ENCODE measurements around the gene TMEM132A. TPM values are rescaled to one million over a fixed set of nuclear protein-coding genes. Genes with fewer than 3 reads are reported as not detected.
"Not testable (repeated sequence)": the region's sequence is repeated elsewhere in the genome, so short reads cannot be mapped to it uniquely, and the experiment has no call there.

Gene TMEM132A
- total RNA-seq, 4 donors from 2014 or later, result 3.2 to 8.9 (median 6.5) TPM

GRCh38 chr11:60902625-60903024 is 21.6 kb upstream of the TMEM132A start:
- no peak for ATAC-seq
- no peaks in the 10 kb centered on the region for H3K27me3 ChIP-seq
- H3K4me1 ChIP-seq, result peaks cover 3 to 43% (median 10%) of the 10 kb centered on the region in 3 donors
- no peaks in the 10 kb centered on the region for H3K9me3 ChIP-seq
- H3K27ac ChIP-seq, result no peak overlapping the region
- no peak overlapping the region for H3K4me3 ChIP-seq
- TF ChIP-seq CTCF (IDR thresholded peaks at IDR 0.05), result no peak
- no peak for TF ChIP-seq EP300 (IDR thresholded peaks at IDR 0.05)
- TF ChIP-seq POLR2AphosphoS5 (IDR thresholded peaks at IDR 0.05), result no peak
- no peak for TF ChIP-seq POLR2A (IDR thresholded peaks at IDR 0.05)
- peaks cover 0 to 61% of the 10 kb centered on the region in 2 donors for H3K36me3 ChIP-seq
- 79 to 100% methylated on average over 1 to 10 of the region's 11 CpGs for WGBS, 2 donors (ENCODE audit: low coverage in 1 of 2)

GRCh38 chr11:60905047-60905446 is 19.2 kb upstream of the TMEM132A start:
- Histone ChIP-seq H3K4me3 (peak overlapping the region; percentile 85 to 93), H3K27me3 (no peaks in the 10 kb centered on the region), H3K4me1 (peaks cover 3 to 39% (median 10%) of the 10 kb centered on the region in 3 donors), H3K9me3 (no peaks in the 10 kb centered on the region), H3K36me3 (peaks cover 0 to 37% of the 10 kb centered on the region in 2 donors), H3K27ac (peak overlapping the region in 3 of 4 donors; percentile 93 to 96 (median 96))
- TF ChIP-seq CTCF (IDR thresholded peaks at IDR 0.05), result no peak
- no peak for TF ChIP-seq POLR2AphosphoS5 (IDR thresholded peaks at IDR 0.05)
- TF ChIP-seq EP300 (IDR thresholded peaks at IDR 0.05), result no peak
- TF ChIP-seq POLR2A (IDR thresholded peaks at IDR 0.05), result no peak
- WGBS, 2 donors (ENCODE audit: low coverage in 1 of 2), result 37 to 46% methylated on average over 4 to 6 of the region's 6 CpGs
- ATAC-seq, result no peak

GRCh38 chr11:60905551-60906113 is 18.6 kb upstream of the TMEM132A start:
- no peak for ATAC-seq
- TF ChIP-seq POLR2AphosphoS5 (IDR thresholded peaks at IDR 0.05), result peak; percentile 17
- no peak for TF ChIP-seq EP300 (IDR thresholded peaks at IDR 0.05)
- TF ChIP-seq POLR2A (IDR thresholded peaks at IDR 0.05), result no peak
- H3K4me1 ChIP-seq, result peaks cover 3 to 39% (median 10%) of the 10 kb centered on the region in 3 donors
- no peaks in the 10 kb centered on the region for H3K27me3 ChIP-seq
- no peaks in the 10 kb centered on the region for H3K9me3 ChIP-seq
- H3K27ac ChIP-seq, result peak overlapping the region; percentile 93 to 96 (median 96)
- H3K4me3 ChIP-seq, result peak overlapping the region; percentile 85 to 93
- peaks cover 0 to 31% of the 10 kb centered on the region in 2 donors for H3K36me3 ChIP-seq
- WGBS, 2 donors (ENCODE audit: low coverage in 1 of 2), result 13 to 20% methylated on average over 7 to 8 of the region's 16 CpGs

GRCh38 chr11:60906132-60906972 is 17.9 kb upstream of the TMEM132A start, which contains the start of gene PRPF19:
PRPF19 (minus strand) TSS chr11:60906585; CDS start chr11:60906382, 203 bp downstream.
- H3K4me1 ChIP-seq, result peaks cover 3 to 39% (median 10%) of the 10 kb centered on the region in 3 donors
- H3K36me3 ChIP-seq, result peaks cover 0 to 24% of the 10 kb centered on the region in 2 donors
- peak within 1 kb of the TSS; percentile 85 to 93 for H3K4me3 ChIP-seq
- H3K27me3 ChIP-seq, result no peaks in the 10 kb centered on the region
- peak; percentile 96 for ATAC-seq
- peak within 1 kb of the TSS; percentile 93 to 96 (median 96) for H3K27ac ChIP-seq
- 0 to 1% methylated on average over 8 to 10 of the region's 75 CpGs for WGBS, 2 donors (ENCODE audit: low coverage in 1 of 2)
- TF ChIP-seq POLR2A (IDR thresholded peaks at IDR 0.05) (peak; percentile 62 to 70), POLR2AphosphoS5 (IDR thresholded peaks at IDR 0.05) (peak; percentile 83), EP300 (IDR thresholded peaks at IDR 0.05) (no peak)
- no peaks in the 10 kb centered on the region for H3K9me3 ChIP-seq

GRCh38 chr11:60908803-60909202 is 15.5 kb upstream of the TMEM132A start:
- Histone ChIP-seq H3K9me3 (no peaks in the 10 kb centered on the region), H3K27me3 (no peaks in the 10 kb centered on the region), H3K27ac (no peak overlapping the region), H3K4me3 (no peak overlapping the region), H3K4me1 (peaks cover 3 to 42% (median 14%) of the 10 kb centered on the region in 3 donors), H3K36me3 (no peaks in the 10 kb centered on the region)
- ATAC-seq, result no peak
- WGBS, 2 donors (ENCODE audit: low coverage in 1 of 2), result 45 to 73% methylated on average over 1 of the region's 1 CpG
- TF ChIP-seq EP300 (IDR thresholded peaks at IDR 0.05) (no peak), CTCF (IDR thresholded peaks at IDR 0.05) (no peak), POLR2AphosphoS5 (IDR thresholded peaks at IDR 0.05) (no peak), POLR2A (IDR thresholded peaks at IDR 0.05) (no peak)

GRCh38 chr11:60909680-60910280 is 14.5 kb upstream of the TMEM132A start:
- H3K9me3 ChIP-seq, ATAC-seq, H3K4me3 ChIP-seq, H3K36me3 ChIP-seq, H3K27ac ChIP-seq, H3K27me3 ChIP-seq: not testable (repeated sequence)
- 47 to 54% methylated on average over 2 of the region's 3 CpGs for WGBS, 2 donors (ENCODE audit: low coverage in 1 of 2)
- peaks cover 3 to 34% (median 9%) of the 10 kb centered on the region in 3 donors for H3K4me1 ChIP-seq

Measured in gastroesophageal sphincter (tissue), 4 donors.